GM18517 (cell line): ENCODE measurements around the gene NOX5.

Experiments used
- ATAC-seq: cut with Tn5 transposase; IDR thresholded peaks from one replicate; pipeline ENCODE4 v1.9.1; 2021; ENCODE audit warnings: mild to moderate bottlenecking, moderate library complexity; ENCODE audit not compliant: unreplicated experiment

Gene NOX5

DNA sequence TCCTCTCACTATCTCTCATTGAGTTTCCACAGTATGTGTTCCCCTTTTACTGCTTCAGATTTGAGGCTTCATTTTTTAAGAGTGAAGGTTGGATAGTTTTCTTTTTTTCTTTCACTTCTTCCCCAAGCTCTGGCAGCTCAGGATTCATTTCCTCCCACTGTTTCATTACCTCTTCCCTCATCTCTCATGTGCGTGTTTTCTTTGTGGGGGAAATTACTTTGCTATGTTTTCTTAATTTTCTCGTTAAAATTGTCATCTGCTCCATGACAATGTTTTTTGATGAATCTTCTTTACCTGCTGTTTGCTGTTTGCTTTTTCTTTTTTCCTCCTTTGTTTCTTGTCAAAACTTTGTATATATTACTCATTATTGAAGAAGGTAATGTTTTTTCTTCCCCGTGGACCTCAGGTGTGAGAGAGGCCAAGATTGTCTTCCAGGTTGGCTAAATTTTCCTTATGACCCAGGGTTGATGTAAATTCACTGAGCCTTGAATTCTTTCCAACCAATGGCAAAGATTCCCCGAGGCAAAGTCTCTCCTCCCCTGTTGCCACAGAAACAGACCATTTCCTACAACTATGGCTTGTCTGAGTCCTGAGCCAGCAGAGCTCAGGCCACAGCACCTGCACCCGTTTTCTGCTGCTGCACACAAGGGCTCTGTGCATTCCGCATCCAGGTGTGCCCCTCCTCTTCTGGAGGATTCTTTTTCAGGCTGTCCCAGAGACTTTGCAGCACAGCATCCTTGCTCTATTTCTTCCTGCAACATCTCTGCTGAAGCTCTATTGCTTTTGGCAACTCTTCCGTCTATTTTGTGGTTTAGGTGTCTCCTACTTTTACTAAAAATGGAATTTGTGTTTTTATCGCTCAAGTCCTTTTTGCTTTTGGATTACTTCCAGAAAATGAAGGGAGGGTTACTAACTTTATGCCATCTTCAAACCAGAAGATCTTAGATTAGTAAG lies 66.1 kb downstream of the NOX5 start:
- no peak for ATAC-seq

DNA sequence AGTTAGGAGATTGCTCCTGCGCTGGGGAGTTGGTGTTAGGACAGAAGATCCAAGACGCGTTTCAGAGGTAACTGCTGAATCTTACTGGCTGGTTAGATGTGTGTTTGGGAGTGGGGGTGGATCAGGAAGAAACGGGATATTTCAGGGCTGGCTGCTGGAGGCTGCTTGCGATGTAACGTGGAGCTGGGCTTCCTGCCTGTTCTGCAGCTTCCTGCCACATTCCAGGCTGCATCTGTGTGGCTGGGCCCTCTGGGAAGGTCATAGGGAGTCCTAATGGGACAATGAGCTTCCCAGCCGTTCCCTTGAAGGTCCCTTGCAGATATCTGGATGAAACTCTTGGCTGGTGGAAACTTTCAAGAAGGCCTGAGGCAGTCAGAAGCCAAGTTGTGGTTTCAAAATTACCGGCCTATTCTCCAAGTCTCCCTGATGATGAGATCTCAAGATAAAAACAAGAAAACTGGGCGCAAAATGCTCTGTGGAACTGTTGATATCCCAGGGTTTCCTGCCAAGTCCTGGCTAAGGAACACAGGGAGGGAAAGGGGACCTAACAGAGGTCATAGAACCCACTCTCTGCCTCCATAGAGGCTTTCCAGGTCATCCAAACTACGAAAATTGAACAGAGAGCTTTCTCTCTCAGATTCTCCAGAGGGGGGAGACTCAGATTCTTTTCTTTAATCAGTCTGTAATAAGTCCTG lies 67.0 kb downstream of the NOX5 start:
- no peak for ATAC-seq

DNA sequence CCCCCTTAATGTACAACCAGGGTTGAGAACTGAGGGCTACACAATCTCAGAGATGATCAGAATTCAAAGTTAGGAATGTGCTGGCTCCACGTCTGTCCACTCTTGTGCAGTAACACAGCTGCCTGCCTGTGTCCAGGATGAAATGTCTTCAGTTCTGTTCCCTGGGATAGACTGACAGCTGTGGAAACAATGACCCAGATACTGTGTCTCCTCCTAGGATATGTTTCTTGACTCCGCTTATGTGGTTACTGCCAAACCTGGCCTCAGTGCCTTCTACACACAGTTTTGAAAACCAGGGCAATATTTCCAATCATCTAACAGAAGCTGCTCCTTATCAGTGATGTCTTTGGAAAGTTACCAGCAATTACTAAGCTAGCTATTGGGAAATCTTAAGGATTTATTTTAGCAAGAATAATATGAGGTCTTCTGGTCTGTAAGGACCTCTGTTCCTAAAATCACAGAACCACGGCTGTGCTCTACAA lies 67.6 kb downstream of the NOX5 start:
- no peak for ATAC-seq

DNA sequence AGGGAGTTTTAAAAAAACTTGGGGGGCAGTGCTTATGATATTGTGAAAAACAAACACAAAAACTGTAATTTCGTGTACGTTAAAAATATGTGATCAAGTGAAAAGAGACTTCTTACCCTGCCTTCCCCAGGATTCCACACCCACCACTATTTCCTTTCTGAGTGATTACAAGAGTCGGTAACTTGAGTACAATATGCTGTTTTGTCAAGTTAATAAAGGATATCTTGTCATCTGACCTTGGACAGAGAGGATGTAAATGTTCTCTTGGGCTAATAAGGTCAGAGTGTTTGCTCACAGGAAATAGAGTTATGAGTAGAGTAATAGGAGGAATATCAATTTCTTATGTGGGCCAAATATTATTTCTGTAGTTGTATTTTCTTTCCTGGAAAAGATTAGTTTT lies 68.1 kb downstream of the NOX5 start:
- ATAC-seq: no peak

DNA sequence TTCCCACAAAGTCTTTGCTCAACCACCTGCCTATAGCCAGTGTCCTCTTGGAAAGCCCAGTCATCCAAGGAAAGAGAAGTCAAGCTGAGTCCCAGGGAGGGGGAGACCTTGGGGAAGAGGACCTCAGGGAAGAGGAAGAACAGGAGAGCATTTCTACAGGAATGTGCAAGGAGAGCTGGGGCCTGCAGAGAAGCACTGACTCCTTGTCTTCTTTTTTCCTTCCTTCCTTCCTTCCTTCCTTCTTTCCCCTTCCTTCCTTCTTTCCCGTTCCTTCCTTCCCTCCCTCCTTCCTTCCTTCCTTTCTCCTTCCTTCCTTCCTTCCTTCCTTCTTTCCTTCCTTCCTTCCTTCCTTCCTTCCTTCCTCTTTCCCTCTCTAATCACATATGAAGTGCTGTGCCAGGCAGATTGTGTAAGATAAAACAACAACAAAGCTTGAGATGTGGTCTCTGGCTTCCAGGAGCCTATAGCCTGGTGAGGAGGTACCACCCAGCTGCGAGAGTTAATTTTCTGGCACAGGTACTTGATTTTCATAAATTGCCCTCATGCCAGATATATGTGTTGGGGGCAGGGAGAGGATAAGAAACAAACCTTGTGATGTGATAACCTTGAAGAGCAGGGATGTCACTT lies 70.0 kb downstream of the NOX5 start:
- ATAC-seq: no peak

DNA sequence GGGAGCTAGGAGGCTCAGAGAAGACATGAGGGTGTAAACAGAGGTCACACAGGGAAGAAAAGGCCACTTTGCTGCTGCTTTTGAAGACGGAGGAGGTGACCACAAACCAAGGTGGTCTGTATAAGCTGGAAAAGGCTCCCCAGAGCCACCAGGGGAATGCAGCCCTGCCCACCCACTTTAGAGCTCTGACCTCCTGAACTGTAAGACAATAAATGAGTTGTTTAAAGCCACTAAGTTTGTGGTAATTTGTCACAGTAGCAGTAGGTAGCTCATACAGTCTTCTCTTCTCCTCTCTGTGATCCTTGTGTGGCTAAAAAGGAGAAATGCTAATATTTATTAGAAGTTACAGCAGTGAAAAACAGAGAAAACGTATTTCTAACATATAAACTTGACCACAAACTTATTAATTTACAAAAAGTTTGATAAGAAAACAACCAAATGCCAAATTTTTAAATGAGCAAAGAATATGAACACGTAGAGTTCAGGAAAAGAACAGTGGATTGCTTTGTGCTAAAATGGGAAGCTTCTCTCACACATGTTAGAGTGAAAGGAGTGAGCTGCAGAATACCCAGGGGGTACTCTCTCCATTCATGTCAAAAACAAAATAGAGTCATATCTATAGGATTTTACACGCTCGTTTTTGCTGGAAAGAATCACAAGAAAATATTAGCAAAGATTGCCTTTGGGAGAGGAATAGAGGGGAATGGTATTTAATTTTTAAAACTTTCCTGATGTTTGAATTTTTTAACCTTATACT lies 71.0 kb downstream of the NOX5 start:
- no peak for ATAC-seq

DNA sequence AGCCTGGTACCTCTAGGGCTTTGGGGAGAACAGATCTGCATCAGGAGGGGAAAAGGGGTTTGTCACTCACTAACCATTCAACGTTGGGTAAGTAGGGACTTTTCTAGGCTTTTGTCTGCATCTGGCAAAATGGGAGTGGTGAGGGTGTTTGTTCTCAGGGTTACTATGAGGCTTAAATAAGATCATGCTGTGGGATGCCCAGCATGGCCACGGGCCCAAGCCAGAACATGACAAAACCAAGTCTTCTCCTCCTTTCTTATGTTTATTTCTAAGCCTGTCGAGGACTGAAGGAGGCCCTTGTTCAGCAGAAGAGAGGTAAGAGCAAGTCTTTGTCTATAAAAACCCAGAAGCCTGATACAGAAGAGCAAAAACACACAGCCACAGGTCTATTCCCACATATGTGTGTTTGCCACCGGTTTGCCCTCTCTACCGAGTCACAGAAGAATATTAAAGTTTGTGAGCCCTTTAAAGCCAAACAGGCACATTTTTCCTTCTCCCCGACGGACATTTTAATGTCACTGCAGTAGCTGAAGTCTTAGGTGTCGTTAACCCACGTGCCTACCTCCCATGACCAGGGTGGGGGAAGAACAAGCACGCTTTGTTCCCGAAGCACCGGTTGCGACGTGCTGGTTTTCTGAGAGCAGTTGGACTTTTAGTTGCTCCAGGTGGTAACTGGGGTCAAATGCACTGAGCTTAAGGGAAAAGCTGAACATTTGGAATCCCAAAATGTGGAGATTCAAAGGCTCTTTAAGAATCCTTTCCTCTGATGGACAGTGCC lies 72.1 kb downstream of the NOX5 start:
- ATAC-seq: no peak

DNA sequence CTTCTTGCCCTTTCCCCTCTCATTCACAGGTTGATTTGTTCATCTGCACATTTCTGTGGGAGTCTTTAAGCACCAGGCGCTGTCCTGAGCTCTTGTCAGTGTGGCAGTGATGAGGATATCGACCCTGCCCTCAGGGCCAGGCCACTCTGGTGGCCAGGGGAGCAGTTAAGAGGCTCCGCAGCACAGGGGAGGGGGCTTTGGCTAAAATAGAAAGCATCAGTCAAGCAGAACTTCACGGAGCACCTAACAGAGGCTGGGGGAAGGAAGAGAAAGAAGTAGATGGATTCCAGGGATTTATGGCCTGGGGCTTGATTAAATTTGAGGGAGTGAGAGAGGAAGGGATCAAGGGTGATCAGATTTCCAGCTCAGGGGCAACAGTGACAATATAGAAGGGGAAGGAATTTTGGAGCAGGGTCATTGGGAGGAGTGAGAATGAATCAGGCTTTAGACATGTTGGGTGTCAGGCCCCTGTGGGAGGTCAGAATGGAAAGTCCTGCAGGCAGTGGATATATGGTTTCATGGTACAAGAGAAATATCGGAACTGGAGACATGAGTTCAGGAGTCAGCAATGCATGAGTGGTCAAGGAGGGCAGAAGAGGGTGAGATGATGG lies 73.0 kb downstream of the NOX5 start:
- ATAC-seq: no peak

DNA sequence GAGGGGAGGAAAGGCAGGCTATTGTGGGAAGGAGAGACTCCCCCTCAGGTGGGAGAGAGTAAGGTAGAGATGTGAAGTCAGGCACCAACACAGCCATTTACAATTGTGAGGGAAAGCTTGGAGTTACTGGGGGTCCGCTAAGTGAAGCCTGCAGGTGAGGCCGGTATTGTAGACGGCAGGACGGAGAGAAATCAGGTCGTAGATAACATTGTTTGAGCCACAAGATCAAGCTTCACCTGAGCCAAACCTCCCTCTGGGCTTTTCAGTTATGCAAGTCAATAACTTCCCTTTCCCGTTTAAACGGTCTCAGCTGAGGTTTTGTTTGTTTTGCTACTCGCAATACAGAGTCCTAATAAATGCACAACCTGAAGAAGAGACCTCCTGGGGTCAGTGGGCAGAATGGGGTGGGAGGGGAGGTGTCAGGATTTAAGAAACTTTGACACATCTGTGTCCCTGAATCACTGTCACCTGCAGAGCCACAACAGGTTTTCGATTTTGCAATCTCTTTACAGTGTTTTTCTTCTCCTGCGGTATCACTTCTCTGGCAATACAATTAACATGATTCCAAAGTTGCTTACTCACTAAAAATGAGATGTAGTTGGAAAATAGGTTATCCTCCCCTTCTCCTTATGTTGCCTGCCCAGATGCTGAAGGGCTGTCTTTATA lies 73.9 kb downstream of the NOX5 start:
- no peak for ATAC-seq

DNA sequence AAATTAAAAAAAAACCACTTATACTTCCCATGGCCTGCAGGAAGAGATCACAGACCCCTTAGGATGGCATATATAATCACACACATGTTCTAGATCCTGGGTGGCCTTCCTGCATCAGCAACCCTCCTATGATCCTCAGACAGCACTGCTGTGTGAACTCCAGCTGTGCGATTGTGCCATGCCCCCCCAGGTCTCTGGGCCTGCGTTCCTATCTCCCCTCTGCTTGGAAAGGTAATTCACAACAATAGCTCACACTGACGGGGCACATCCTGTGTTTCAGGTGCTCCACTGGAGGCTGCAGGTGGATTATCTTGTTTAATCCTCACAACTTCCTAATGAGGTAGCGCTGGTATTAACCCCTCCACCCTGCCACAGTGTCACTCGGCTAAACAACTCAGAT lies 74.8 kb downstream of the NOX5 start:
- no peak for ATAC-seq

DNA sequence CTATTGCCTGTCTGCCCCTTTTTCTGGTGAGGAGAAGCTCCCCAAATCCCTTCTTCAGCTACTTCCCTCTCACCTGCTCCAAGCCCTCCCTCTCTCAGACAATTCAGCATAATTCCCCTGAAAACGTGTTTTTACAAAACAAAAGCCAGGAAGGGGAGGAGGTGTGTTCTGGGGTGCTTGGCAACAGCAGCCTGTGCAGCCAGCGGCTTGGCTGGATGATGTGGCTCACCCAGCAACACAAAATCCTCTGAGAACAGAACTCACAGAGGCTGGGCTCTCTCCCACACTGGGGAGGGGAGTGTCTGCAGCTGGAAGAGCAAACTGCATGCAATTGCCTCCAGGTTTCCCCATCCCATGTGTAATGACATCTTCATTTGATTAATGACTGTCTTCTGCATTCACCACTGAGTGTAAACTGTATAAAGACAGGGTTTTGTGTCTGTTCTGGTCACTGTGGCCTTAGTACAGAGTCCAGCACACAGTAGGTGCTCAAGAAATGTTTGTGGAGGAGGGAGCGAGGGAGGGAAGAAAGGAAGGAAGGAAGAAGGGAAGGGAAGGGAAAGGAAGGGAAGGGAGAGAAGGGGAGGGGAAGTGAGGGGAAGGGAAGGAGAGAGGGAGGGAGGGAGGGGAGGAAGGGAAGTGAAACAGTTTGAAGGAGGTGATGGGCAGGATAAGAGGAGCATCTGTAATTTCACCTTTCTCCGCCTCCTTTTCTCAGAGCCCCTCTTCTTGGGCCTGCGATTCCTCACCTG lies 75.9 kb downstream of the NOX5 start:
- no peak for ATAC-seq

DNA sequence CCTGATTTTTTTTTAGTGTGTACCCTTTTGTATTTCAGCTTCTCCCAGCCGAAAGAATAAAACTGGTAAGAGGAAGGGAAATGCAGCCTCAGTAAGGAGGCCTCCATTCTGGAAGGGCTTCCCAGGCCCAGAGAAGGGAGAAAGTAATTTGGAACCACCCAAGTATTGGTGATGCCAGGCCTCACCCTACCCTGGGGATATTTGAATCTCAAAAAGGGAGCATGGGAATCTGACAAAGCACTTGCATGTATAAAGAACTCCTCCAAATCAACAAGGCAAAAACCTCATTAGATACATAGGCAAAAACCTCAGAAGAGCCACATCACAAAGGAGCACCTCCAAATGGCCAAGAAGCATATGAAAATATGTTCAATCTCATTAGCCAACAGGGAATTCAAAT lies 77.2 kb downstream of the NOX5 start:
- ATAC-seq: no peak

DNA sequence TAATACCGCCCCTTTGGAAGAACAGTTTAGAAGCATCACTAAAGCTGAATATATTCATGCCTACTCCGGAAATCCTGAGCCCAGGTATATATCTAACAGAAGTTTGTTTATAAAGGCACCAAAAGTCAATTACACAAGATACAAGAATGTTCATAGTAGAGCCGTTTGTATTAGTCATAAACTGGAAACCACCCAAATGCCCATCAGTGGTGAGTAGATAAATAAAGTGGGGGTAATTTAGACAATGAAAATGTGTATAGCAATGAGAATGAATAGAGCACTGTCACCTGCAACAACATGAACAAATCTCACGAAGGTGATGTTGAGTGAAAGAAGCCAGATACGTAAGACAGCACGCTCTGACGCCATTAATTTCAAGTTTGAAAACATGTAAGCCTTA lies 77.7 kb downstream of the NOX5 start:
- ATAC-seq: no peak

DNA sequence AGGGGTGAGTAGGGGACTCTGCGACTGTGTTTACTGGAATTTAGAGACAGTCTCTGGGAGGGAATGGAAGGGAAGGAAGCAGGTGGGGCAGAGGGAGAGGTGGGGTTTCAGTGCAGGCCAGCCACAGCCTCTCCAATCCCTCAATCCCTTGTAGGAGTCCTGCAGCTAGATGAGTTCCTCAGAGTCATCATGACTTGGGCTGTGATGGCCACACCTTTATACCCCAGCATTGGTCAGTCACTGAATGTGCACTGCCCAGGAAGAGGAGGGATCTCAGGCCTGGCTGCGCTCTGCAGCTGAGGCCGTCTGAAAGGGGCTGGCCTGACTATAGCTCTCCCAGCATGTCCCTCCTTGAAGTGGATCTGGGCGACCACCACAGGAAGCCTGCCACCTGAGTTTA lies 78.6 kb downstream of the NOX5 start:
- ATAC-seq: no peak

DNA sequence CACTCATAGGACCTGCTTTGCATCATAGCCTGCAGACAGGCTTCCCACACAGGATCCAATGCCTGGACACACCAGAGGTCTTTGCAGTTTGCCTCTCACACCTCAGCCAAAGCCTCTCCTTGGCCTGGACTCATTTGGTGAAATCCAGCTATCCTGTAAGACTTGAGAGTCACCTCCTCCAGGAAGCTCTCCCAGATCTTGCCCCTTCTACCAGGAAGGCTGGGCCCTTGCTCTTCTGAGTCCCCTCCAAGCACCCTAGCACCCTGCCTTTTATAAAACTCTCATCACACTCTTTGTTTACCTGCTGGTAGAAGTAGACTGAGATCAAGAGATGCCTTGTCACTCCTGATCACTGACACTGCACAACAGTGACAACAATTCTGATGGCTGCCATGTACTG lies 79.1 kb downstream of the NOX5 start:
- no peak for ATAC-seq

DNA sequence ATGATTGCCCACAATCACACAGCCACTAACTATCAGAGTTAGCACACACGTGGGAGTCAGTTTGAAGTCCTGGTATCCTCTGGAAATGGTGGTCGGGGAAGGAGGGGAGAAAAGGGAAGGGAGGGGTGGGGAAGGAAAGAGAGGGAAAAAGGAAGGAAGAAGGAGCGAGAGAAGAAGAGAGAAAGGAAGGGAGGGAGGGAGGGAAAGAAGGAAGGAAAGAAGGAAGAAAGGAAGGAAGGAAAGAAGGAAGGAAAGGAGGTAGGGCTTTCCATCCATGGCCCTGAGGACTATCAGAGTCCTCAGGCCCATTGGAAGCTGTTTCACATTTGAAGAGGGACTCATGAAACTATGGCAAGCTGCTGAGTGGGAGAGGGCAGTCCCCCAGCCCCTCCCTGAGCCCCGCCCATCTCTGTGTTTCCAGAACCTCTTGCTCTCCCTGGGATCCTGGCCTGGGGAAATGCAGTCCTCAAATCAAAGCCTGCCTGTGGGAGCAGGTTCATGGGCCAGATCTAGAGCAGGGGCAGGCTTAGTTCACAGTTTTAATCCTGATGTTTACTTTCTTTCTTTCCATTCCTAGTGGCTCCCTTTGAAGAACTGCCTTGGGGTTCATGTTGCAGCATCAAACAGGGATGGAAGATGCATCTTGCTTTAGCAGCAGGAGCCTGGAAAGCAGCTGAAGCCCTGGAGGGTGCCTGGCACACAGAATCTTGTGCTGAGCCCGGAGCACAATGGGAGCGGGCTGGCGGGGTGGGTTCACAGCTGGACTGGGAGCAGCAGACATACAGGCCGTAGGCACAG lies 79.8 kb downstream of the NOX5 start:
- no peak for ATAC-seq

DNA sequence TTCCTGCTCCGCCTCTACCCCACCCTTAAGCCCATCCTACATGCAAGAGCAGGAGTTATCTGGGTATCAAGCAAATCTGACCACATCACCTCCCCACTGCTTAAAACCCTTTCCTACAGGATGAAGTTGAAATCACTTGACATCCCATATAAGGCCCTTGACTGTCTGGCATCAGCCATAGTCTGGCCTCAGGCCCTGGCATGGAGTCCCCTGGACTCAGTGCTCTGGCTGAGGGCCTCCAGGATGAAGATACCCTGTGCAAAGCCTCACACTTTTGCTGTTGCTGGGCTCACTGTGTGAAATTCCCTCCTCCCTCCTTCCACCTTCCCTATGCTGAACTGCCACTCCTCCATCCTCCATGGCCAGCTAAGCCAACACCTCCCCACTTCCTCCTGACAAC lies 80.8 kb downstream of the NOX5 start:
- ATAC-seq: no peak

DNA sequence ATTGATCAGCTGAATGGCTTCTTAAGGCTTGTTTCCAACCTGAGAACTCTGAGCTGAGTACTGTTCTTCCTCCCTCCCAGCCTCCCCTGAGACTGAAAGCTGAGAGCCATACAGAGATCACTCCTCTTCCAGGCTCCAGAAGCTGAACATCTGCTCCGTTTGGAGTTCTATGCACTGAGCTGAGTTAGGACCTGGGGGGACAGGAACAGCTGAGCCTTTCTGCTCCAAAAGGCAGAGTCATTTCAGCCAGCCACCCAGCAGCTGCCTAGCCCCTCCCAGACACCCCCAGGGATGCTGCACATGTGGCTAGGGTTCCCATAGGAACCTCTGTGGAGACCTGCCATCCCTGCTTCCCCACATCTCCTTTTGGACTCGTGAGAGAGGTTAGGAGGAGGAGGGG lies 81.7 kb downstream of the NOX5 start:
- no peak for ATAC-seq
